Loucy (cell line): ENCODE measurements around the gene SEMA5A.

Experiments
- H2AFZ ChIP-seq: fragments of 200-600 bp; sonication (generic); 2 replicates; pipeline ENCODE4 v1.6.0; 2016; ENCODE audit warnings: antibody characterized with exemption, mild to moderate bottlenecking, low read length, moderate library complexity
- H3F3A ChIP-seq: fragments of 200-600 bp; 2 replicates; pipeline ENCODE4 v1.6.0; 2016; ENCODE audit warnings: antibody characterized with exemption, low read depth, mild to moderate bottlenecking
- H3K27me3 ChIP-seq: fragments of 200-600 bp; sonication (generic); 2 replicates; pipeline ENCODE4 v1.6.1; 2014; ENCODE audit warnings: low read length, mild to moderate bottlenecking; ENCODE audit not compliant: insufficient read depth, poor library complexity, severe bottlenecking
- H3K36me3 ChIP-seq: fragments of 200-600 bp; sonication (generic); 2 replicates; pipeline ENCODE4 v1.6.1; 2016; ENCODE audit warnings: low read length; ENCODE audit not compliant: insufficient read depth
- H3K4me1 ChIP-seq: fragments of 200-600 bp; sonication (generic); 2 replicates; pipeline ENCODE4 v1.5.1; 2014; ENCODE audit warnings: low read length, mild to moderate bottlenecking; ENCODE audit not compliant: insufficient read depth, poor library complexity, severe bottlenecking
- H3K4me2 ChIP-seq: fragments of 200-600 bp; sonication (generic); 2 replicates; pipeline ENCODE4 v1.6.0; 2014; ENCODE audit warnings: antibody characterized with exemption, low read length, low read depth, mild to moderate bottlenecking; ENCODE audit not compliant: poor library complexity, severe bottlenecking
- H3K4me3 ChIP-seq: fragments of 200-600 bp; sonication (generic); 2 replicates; pipeline ENCODE4 v1.5.1; 2014; ENCODE audit warnings: low read length, mild to moderate bottlenecking, mixed read lengths; ENCODE audit not compliant: poor library complexity, severe bottlenecking
- H3K79me2 ChIP-seq: fragments of 200-600 bp; sonication (generic); 2 replicates; pipeline ENCODE4 v1.6.1; 2014; ENCODE audit warnings: low read length; ENCODE audit not compliant: insufficient read depth
- H3K9ac ChIP-seq: fragments of 200-600 bp; sonication (generic); 2 replicates; pipeline ENCODE4 v1.6.0; 2014; ENCODE audit warnings: mild to moderate bottlenecking, low read depth, low read length, moderate library complexity; ENCODE audit not compliant: poor library complexity, severe bottlenecking
- H3K9me2 ChIP-seq: fragments of 200-600 bp; sonication (generic); replicated peaks from 2 replicates; pipeline ENCODE4 v1.6.1; 2016; ENCODE audit warnings: low read depth, low read length, mixed read lengths
- H3K9me3 ChIP-seq: fragments of 200-600 bp; sonication (generic); 2 replicates; pipeline ENCODE4 v1.6.1; 2014; ENCODE audit warnings: mild to moderate bottlenecking, antibody characterized with exemption, low read length, low read depth; ENCODE audit not compliant: insufficient read depth
- H4K20me1 ChIP-seq: fragments of 200-600 bp; sonication (generic); 2 replicates; pipeline ENCODE4 v1.6.0; 2014; ENCODE audit warnings: antibody characterized with exemption, low read length, mild to moderate bottlenecking; ENCODE audit not compliant: insufficient read depth, poor library complexity, severe bottlenecking
- EZH2phosphoT487 ChIP-seq: fragments of 200-600 bp; IDR thresholded peaks from 2 replicates; pipeline ENCODE4 v1.6.1; 2018; ENCODE audit warnings: antibody characterized with exemption, mild to moderate bottlenecking, moderate library complexity, borderline replicate concordance
- TF ChIP-seq, protein P1 (sequence below): fragments of 200-600 bp; sonication (generic); conservative IDR thresholded peaks from 2 replicates; pipeline ENCODE4 v1.5.1; 2014; ENCODE audit warnings: mild to moderate bottlenecking, antibody characterized with exemption, low read length

SEMA5A gene

DNA sequence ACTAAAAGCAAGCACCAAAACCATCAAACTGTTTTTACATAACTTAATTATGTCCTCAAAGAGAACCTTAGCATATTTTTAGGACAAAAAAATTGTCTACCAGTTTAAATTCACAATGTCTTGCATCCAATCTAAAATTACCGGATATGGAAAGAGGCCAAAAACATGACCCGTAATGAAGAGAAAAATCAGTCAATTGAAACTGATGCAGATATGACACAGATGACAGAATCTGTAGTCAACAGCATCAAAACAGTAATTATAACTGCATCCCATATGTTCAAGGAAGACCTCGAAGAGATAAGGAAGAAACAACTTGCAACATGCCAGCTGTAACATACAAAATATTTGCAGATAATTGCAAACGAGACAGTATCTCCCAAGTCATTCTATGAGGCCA lies 473.2 kb downstream of the SEMA5A start:
- H2AFZ ChIP-seq = no peak overlapping the region
- TF ChIP-seq, protein P1, sequence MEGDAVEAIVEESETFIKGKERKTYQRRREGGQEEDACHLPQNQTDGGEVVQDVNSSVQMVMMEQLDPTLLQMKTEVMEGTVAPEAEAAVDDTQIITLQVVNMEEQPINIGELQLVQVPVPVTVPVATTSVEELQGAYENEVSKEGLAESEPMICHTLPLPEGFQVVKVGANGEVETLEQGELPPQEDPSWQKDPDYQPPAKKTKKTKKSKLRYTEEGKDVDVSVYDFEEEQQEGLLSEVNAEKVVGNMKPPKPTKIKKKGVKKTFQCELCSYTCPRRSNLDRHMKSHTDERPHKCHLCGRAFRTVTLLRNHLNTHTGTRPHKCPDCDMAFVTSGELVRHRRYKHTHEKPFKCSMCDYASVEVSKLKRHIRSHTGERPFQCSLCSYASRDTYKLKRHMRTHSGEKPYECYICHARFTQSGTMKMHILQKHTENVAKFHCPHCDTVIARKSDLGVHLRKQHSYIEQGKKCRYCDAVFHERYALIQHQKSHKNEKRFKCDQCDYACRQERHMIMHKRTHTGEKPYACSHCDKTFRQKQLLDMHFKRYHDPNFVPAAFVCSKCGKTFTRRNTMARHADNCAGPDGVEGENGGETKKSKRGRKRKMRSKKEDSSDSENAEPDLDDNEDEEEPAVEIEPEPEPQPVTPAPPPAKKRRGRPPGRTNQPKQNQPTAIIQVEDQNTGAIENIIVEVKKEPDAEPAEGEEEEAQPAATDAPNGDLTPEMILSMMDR = no peak
- TF ChIP-seq EZH2phosphoT487 = no peak
- no peaks in the 10 kb centered on the region for H3K36me3 ChIP-seq
- no peak overlapping the region for H3K9ac ChIP-seq
- no peaks in the 10 kb centered on the region for H3K27me3 ChIP-seq
- H3K4me2 ChIP-seq = no peak overlapping the region
- H3K9me2 ChIP-seq = no peaks in the 10 kb centered on the region
- no peaks in the 10 kb centered on the region for H3K79me2 ChIP-seq
- H3K9me3 ChIP-seq = no peaks in the 10 kb centered on the region
- H3K4me3 ChIP-seq = no peak overlapping the region
- H4K20me1 ChIP-seq = no peaks in the 10 kb centered on the region
- no peaks in the 10 kb centered on the region for H3K4me1 ChIP-seq
- no peaks in the 10 kb centered on the region for H3F3A ChIP-seq

DNA sequence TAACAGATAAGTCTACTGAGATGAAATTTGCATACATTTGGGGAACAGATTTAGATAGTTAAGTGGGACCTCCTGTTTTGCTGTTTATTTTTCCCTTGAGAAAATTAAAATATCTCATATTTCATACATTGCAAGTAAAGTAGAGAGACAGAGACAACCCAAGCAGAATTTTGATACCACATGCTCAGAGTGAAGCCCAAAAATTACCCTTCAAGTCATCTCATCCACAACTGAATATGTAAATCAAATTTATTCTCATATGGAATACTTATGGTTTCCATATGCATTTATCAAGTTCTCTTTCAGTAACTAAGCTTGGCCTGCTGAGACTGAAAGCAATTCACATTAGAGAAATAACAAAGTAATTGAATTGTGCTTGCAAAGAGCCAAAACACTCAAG lies 474.4 kb downstream of the SEMA5A start:
- H3K9me3 ChIP-seq = no peaks in the 10 kb centered on the region
- no peaks in the 10 kb centered on the region for H3K9me2 ChIP-seq
- H3K79me2 ChIP-seq = no peaks in the 10 kb centered on the region
- TF ChIP-seq, protein P1 = no peak
- TF ChIP-seq EZH2phosphoT487 = no peak
- no peak overlapping the region for H3K4me2 ChIP-seq
- H3K9ac ChIP-seq = no peak overlapping the region
- no peaks in the 10 kb centered on the region for H3F3A ChIP-seq
- H4K20me1 ChIP-seq = no peaks in the 10 kb centered on the region
- H2AFZ ChIP-seq = no peak overlapping the region
- H3K27me3 ChIP-seq = no peaks in the 10 kb centered on the region
- no peaks in the 10 kb centered on the region for H3K36me3 ChIP-seq
- H3K4me1 ChIP-seq = no peaks in the 10 kb centered on the region
- no peak overlapping the region for H3K4me3 ChIP-seq

DNA sequence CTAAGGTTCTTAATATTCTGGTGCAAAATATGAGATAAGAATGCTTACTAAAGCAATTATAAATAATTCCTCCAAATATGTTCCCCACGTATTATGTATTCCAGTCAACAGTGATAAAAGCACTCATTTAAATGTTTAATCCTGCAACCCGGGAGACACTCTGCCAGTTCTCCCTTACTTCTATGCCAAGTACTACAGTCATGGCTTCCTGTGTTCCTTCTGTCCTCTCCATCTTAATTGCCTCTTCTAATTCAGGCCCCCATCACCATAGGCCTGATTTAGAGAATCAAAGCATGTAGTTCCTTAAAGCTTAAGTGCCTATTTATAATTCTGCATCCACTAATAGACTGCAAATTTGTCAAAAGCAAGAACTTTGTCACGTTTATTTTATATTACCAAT lies 474.8 kb downstream of the SEMA5A start:
- H3K4me1 ChIP-seq = no peaks in the 10 kb centered on the region
- TF ChIP-seq, protein P1 = no peak
- no peak for TF ChIP-seq EZH2phosphoT487
- no peak overlapping the region for H3K4me3 ChIP-seq
- no peaks in the 10 kb centered on the region for H3F3A ChIP-seq
- H4K20me1 ChIP-seq = no peaks in the 10 kb centered on the region
- no peaks in the 10 kb centered on the region for H3K36me3 ChIP-seq
- no peak overlapping the region for H3K9ac ChIP-seq
- H3K27me3 ChIP-seq = no peaks in the 10 kb centered on the region
- H3K9me3 ChIP-seq = no peaks in the 10 kb centered on the region
- no peak overlapping the region for H2AFZ ChIP-seq
- H3K9me2 ChIP-seq = no peaks in the 10 kb centered on the region
- H3K79me2 ChIP-seq = no peaks in the 10 kb centered on the region
- H3K4me2 ChIP-seq = no peak overlapping the region
